NCI-H1694 (cell line): Measurements from ENCODE around the gene FOXB2.
"Not testable (repeated sequence)": the region's sequence is repeated elsewhere in the genome, so short reads cannot be mapped to it uniquely, and the experiment has no call there.

Experiments
- DNase-seq: peaks from one replicate; lab custom pipeline; 2025; lab: John Stamatoyannopoulos, UW

Gene FOXB2

GRCh38 chr9:77016121-77016525, 3.3 kb upstream of the FOXB2 start:
- no peak for DNase-seq

GRCh38 chr9:77016526-77017504, 2.6 kb upstream of the FOXB2 start:
- no peak for DNase-seq

- no peak for DNase-seq
Observed at GRCh38 chr9:77017505-77017894, 2.0 kb upstream of the FOXB2 start.

GRCh38 chr9:77018058-77018968, 1.1 kb upstream of the FOXB2 start:
- no peak for DNase-seq

- no peak for DNase-seq
Observed at GRCh38 chr9:77018969-77019235, 553 bp upstream of the FOXB2 start.

GRCh38 chr9:77019926-77020412, 514 bp downstream of the FOXB2 start:
- no peak for DNase-seq

- DNase-seq, result no peak
Observed at GRCh38 chr9:77020413-77021290, 1.2 kb downstream of the FOXB2 start.

GRCh38 chr9:77021291-77021894, 1.9 kb downstream of the FOXB2 start:
- no peak for DNase-seq

GRCh38 chr9:77021922-77022782, 2.7 kb downstream of the FOXB2 start:
- no peak for DNase-seq

- DNase-seq, result no peak
Observed at GRCh38 chr9:77022783-77023440, 3.5 kb downstream of the FOXB2 start.

- no peak for DNase-seq
Observed at GRCh38 chr9:77023726-77024125, 4.3 kb downstream of the FOXB2 start.

- DNase-seq, result no peak
Observed at GRCh38 chr9:77024776-77025545, 5.5 kb downstream of the FOXB2 start.

GRCh38 chr9:77028478-77028877, 9.0 kb downstream of the FOXB2 start:
- no peak for DNase-seq

- no peak for DNase-seq
Observed at GRCh38 chr9:77030045-77030444, 10.6 kb downstream of the FOXB2 start.

GRCh38 chr9:77038281-77039036, 19.0 kb downstream of the FOXB2 start:
- DNase-seq, result no peak

- no peak for DNase-seq
Observed at GRCh38 chr9:77040340-77040739, 20.9 kb downstream of the FOXB2 start.

GRCh38 chr9:77043743-77044142, 24.3 kb downstream of the FOXB2 start:
- not testable (repeated sequence) for DNase-seq

- DNase-seq, result not testable (repeated sequence)
Observed at GRCh38 chr9:77060681-77061080, 41.2 kb downstream of the FOXB2 start.
